H1 (cell line): Measurements from ENCODE around the gene CHST4.

Source experiments
- CTCF ChIP-seq, 3 experiments: IDR thresholded peaks; 1 replicate in 2 of 3; 2 replicates in 1 of 3; pipeline versions ENCODE4 v1.5.1 to v1.6.1; 2011; ENCODE audit warnings: low read length in 3 of 3, mild to moderate bottlenecking in 3 of 3, inconsistent platforms in 2 of 3, low read depth in 1 of 3, moderate library complexity in 1 of 3; ENCODE audit not compliant: insufficient read depth in 1 of 3; ENCODE audit errors: control extremely low read depth in 1 of 3
- EGR1 ChIP-seq: IDR thresholded peaks from 2 replicates; pipeline ENCODE4 v1.6.1; 2011; ENCODE audit warnings: low read depth, low read length, borderline replicate concordance
- EZH2 ChIP-seq: fragments of 200-600 bp; sonication (generic); IDR thresholded peaks from 2 replicates; pipeline ENCODE4 v1.7.1; 2012; ENCODE audit warnings: low read depth, mild to moderate bottlenecking, moderate library complexity, low read length, inconsistent platforms; ENCODE audit not compliant: severe bottlenecking
- JUN ChIP-seq: IDR thresholded peaks from 2 replicates; pipeline ENCODE4 v1.6.1; 2011; ENCODE audit warnings: low read depth, mild to moderate bottlenecking, improper control_type of control experiment, low read length
- POLR2A ChIP-seq, 2 experiments: IDR thresholded peaks; 1 replicate in 1 of 2; 2 replicates in 1 of 2; pipeline ENCODE4 v1.6.1; 2011; ENCODE audit warnings: low read depth in 2 of 2, low read length in 2 of 2, mild to moderate bottlenecking in 2 of 2; ENCODE audit errors: control extremely low read depth in 1 of 2

- no peak for TF ChIP-seq JUN
- no peak for TF ChIP-seq CTCF (IDR thresholded peaks at IDR 0.05; ENCODE audit: control extremely low read depth in 1 of 3, insufficient read depth in 1 of 3, low read depth in 1 of 3, low read length in 3 of 3)
- TF ChIP-seq EGR1 = no peak
- TF ChIP-seq EZH2 = no peak
- no peak for TF ChIP-seq POLR2A (IDR thresholded peaks at IDR 0.05; ENCODE audit: control extremely low read depth in 1 of 2, low read depth in 2 of 2, low read length in 2 of 2)
Measured at GRCh38 chr16:71584543-71585317, 58.5 kb downstream of the CHST4 start.
